ENCODE data around the gene GPATCH8. TPM values are rescaled to one million over a fixed set of nuclear protein-coding genes. Genes with fewer than 3 reads are reported as not detected.

Gene GPATCH8
- total and polyA plus RNA-seq, 2 of the 8 experiments (the other 6 are each of a cell fraction or from before 2014, with no cell fraction given): 20.5 to 58.1 TPM

DNA sequence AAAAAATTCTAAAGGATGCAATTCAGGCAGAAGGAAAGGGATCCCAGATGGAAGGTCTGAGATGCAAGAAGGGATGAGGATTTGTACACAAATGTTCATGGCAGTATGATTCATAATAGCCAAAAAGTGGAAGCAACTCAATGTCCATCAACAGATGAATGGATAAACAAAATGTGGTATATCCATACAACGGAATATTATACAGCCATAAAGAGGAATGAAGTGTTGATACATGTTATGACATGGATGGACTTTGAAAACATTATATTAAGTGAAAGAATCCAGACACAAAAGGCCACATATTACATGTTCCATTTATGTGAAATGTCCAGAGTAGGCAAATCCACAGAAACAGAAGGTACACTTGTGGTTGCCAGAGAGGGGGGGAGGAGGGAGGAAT lies 23.9 kb upstream of the GPATCH8 start:
- Histone ChIP-seq H3K79me1 (ENCODE audit: low read depth, low read length) (no peaks in the 10 kb centered on the region), H3K79me2 (ENCODE audit: control insufficient read depth in 1 of 2, insufficient read depth in 2 of 2, low read length in 2 of 2) (no peaks in the 10 kb centered on the region), H3K23ac (ENCODE audit: insufficient read length) (no peak overlapping the region), H3K18ac (ENCODE audit: extremely low read depth, low read length) (no peak overlapping the region), H3K9me3 (ENCODE audit: insufficient read depth in 2 of 2, low read depth in 1 of 2, low read length in 1 of 2) (peaks cover 7 to 13% of the 10 kb centered on the region in 2 experiments; a peak in 2 of 4 replicates), H3K4ac (replicated peaks; ENCODE audit: insufficient read length, low read depth, low read length) (no peak overlapping the region), H2BK5ac (ENCODE audit: low read depth, low read length) (no peak overlapping the region), H3K14ac (ENCODE audit: insufficient read length) (no peak overlapping the region), H3K23me2 (ENCODE audit: low read depth, low read length) (no peaks in the 10 kb centered on the region), H2BK12ac (ENCODE audit: low read depth, low read length) (no peak overlapping the region), H3K4me2 (ENCODE audit: insufficient read depth in 1 of 2, low read depth in 2 of 2, low read length in 2 of 2) (no peak overlapping the region), H4K8ac (ENCODE audit: extremely low read depth, insufficient read depth, low read length) (no peak overlapping the region), H2BK120ac (replicated peaks; ENCODE audit: low read depth, low read length) (no peak overlapping the region), H2AK5ac (ENCODE audit: low read depth, low read length) (no peak overlapping the region), H4K5ac (ENCODE audit: insufficient read length, low read depth, low read length) (no peak overlapping the region), H3K27ac (ENCODE audit: low read depth, low read length) (no peak overlapping the region), H4K20me1 (replicated peaks in 1 of 2; ENCODE audit: control insufficient read depth in 1 of 2, insufficient read depth in 2 of 2, low read length in 2 of 2) (no peaks in the 10 kb centered on the region), H3K56ac (replicated peaks; ENCODE audit: insufficient read length, low read depth, low read length) (no peak overlapping the region), H3K36me3 (ENCODE audit: control insufficient read depth in 2 of 4, insufficient read depth in 4 of 4, low read length in 3 of 4) (no peaks in the 10 kb centered on the region), H3K9ac (replicated peaks in 1 of 4; ENCODE audit: extremely low read depth in 1 of 4, low read depth in 3 of 4, low read length in 3 of 4) (no peak overlapping the region), H4K91ac (replicated peaks; ENCODE audit: insufficient read length, low read length) (no peak overlapping the region), H2AFZ (ENCODE audit: low read length) (no peak overlapping the region), H3K27me3 (replicated peaks in 1 of 4; ENCODE audit: control insufficient read depth in 3 of 4, extremely low read depth in 1 of 4, insufficient read depth in 3 of 4, low read length in 3 of 4) (0 out of 7 replicates have a peak, but pooled peaks cover 0 to 1% (median 0%) of the 10 kb centered on the region in 4 experiments), H2BK20ac (ENCODE audit: low read length) (no peak overlapping the region), H3K4me3 (ENCODE audit: extremely low read depth in 1 of 4, insufficient read depth in 2 of 4, low read depth in 3 of 4, low read length in 4 of 4) (no peak overlapping the region), H3K4me1 (replicated peaks in 1 of 4; ENCODE audit: control insufficient read depth in 3 of 4, insufficient read depth in 4 of 4, low read length in 3 of 4) (no peaks in the 10 kb centered on the region), H2BK15ac (ENCODE audit: low read length) (no peak overlapping the region)
- WGBS, 2 experiments (ENCODE audit: extremely low coverage in 1 of 2, insufficient coverage in 1 of 2, insufficient read length in 1 of 2, insufficient replicate concordance in 2 of 2, low coverage in 1 of 2, low lambda C conversion rate in 2 of 2, missing lambda C conversion rate in 1 of 2): 86% methylated on average over 1 of the region's 1 CpG; no CpG with 5 or more reads in 1 of the 2 experiments
- FAIRE-seq (no peak), DNase-seq (ENCODE audit: low read depth in 1 of 2, low spot score in 2 of 2) (no peak)
- ChIA-PET POLR2A (ENCODE audit: partially characterized antibody) (interaction anchor here (1.7 kb wide), 1 partner anchor 35 kb away, joined by 3 read pairs; no protein-coding TSS in a partner anchor), CTCF (ENCODE audit: partially characterized antibody) (interaction anchor here (1.5 kb wide), 1 partner anchor 36 kb away, joined by 3 read pairs; no protein-coding TSS in a partner anchor)
- TF ChIP-seq HDAC2 (IDR thresholded peaks at IDR 0.05; ENCODE audit: borderline replicate concordance in 1 of 2, low read depth in 2 of 2, low read length in 2 of 2) (peak in 1 of 2 experiments; percentile 56; a peak in 1 of 4 replicates), KDM1A (IDR thresholded peaks at IDR 0.05; ENCODE audit: borderline replicate concordance, low read length) (peak; percentile 77; the same call in 1 of the 2 replicates), KDM5A (IDR thresholded peaks at IDR 0.05; ENCODE audit: low read length) (no peak), TEAD4 (IDR thresholded peaks at IDR 0.05; ENCODE audit: low read depth, low read length) (no peak)

Data from H1 (cell line).